GM12864 (cell line): ENCODE measurements around the gene C9orf57.

ENCODE experiments used
- DNase-seq: peaks from one replicate; pipeline ENCODE4 v3.0.0-alpha.2; 2011; ENCODE audit warnings: low read depth
- H3K4me3 ChIP-seq: 2 replicates; pipeline ENCODE4 v1.5.1; 2011; ENCODE audit warnings: mild to moderate bottlenecking, low read depth, low read length, control low read depth
- CTCF ChIP-seq: IDR thresholded peaks from 2 replicates; pipeline ENCODE4 v1.5.1; 2011; ENCODE audit warnings: low read depth, mild to moderate bottlenecking, moderate library complexity, low read length, control low read depth, inconsistent platforms; ENCODE audit errors: missing control alignments

C9orf57 gene

DNA sequence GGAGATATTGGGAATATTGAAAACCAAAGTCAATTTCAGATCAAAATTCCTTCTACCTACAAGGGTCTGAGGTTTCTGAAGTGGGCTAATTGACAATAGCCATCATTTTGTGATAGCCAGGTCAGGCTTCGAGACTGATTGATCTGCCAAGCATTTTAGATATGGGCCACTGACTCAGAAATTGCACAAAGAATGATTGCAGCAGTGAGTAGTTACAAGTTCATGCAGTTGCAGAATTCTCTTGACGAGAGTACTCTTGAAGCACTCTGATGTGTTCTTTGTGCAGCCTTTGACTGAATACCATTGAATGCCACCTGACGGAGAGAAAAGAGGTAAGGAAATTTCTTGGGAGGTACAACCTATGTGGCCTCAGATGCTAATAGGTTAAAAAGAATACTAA is 8.3 kb downstream of the C9orf57 start:
- H3K4me3 ChIP-seq, result no peak overlapping the region
- no peak for TF ChIP-seq CTCF
- DNase-seq, result no peak

GRCh38 chr9:72048850-72049249 is 11.6 kb downstream of the C9orf57 start:
- no peak overlapping the region for H3K4me3 ChIP-seq
- TF ChIP-seq CTCF, result no peak
- DNase-seq, result no peak

GRCh38 chr9:72046630-72047456 is 13.6 kb downstream of the C9orf57 start:
- TF ChIP-seq CTCF, result no peak
- H3K4me3 ChIP-seq, result no peak overlapping the region
- no peak for DNase-seq

GRCh38 chr9:72044095-72044494 is 16.3 kb downstream of the C9orf57 start:
- no peak for TF ChIP-seq CTCF
- DNase-seq, result no peak
- no peak overlapping the region for H3K4me3 ChIP-seq

GRCh38 chr9:72043576-72043975 is 16.8 kb downstream of the C9orf57 start:
- DNase-seq, result no peak

GRCh38 chr9:72042928-72043327 is 17.5 kb downstream of the C9orf57 start:
- DNase-seq, result no peak
- TF ChIP-seq CTCF, result no peak
- no peak overlapping the region for H3K4me3 ChIP-seq

More at GRCh38 chr9:72043576-72043975, 16.8 kb downstream of the C9orf57 start:
- no peak for TF ChIP-seq CTCF
- H3K4me3 ChIP-seq, result no peak overlapping the region

DNA sequence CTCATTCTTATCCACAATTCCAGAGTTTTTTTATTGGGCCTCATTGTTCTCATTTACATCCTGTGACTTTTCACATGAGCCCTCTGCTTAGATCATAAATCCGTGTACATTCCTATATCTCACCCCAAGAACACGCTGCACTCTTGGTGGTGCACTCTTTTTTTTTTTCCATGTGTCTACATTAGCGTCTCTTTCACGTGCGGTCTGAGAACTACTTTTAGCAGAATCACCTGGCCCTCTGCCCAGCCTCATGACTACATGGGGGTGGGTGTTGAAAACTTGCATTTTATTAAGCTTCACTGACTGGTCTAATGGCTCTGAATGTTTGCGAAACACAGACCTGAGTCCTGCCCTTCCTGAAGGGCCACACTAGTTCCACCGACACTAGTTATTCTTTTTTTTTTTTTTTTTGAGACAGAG is 18.6 kb downstream of the C9orf57 start:
- DNase-seq, result no peak
- TF ChIP-seq CTCF, result no peak
- H3K4me3 ChIP-seq, result no peak overlapping the region
